K562 (cell line): ENCODE results near the gene TEP1. TPM values are rescaled to one million over a fixed set of nuclear protein-coding genes. Genes with fewer than 3 reads are reported as not detected.

Experiments
- ATAC-seq: fragments of 200-7000 bp; cut with Tn5 transposase; 3 replicates; pipeline ENCODE4 v1.9.1; 2020; ENCODE audit warnings: moderate library complexity
- BruUV-seq: library from RNA; stranded (reverse); fragments of 400-500 nt; replicated peaks from 2 replicates; lab custom pipeline; 2021; lab: Mats Ljungman, UMichigan
- CTCF ChIA-PET: fragments of 300-600 bp; formaldehyde crosslinking; extraction: SDS; loops from one replicate; lab custom pipeline; 2021; ENCODE audit warnings: low intra/inter-chr PET ratio; lab: Yijun Ruan, JAX
- POLR2A ChIA-PET: fragments of 300-600, 350-650 bp; sonication (Branson Sonifier 250); formaldehyde crosslinking; extraction: SDS; loops from one replicate; lab custom pipeline; 2021; ENCODE audit warnings: antibody characterized with exemption, inconsistent platforms; lab: Yijun Ruan, JAX
- DNase-seq, 4 experiments: peaks; one replicate each; pipeline versions ENCODE4 v3.0.0 to v3.0.0-alpha.2; 2011 to 2018; ENCODE audit warnings: low spot score in 3 of 4, mixed read lengths in 3 of 4; ENCODE audit errors: extremely low read depth in 1 of 4
- FAIRE-seq: peaks from 2 replicates; lab custom pipeline; 2011; peaks lifted over from hg19 to GRCh38; lab: Jason Lieb, UNC
- H2AFZ ChIP-seq: 2 replicates; pipeline ENCODE4 v1.6.0; 2011; ENCODE audit warnings: low read depth, low read length, control low read depth, inconsistent platforms
- H3K27ac ChIP-seq: fragments of 200-600 bp; 3 replicates; pipeline ENCODE4 v1.8.0; 2011; ENCODE audit warnings: low read depth, mild to moderate bottlenecking, control low read depth, inconsistent platforms, low read length, moderate library complexity, mixed read lengths; ENCODE audit errors: extremely low read depth
- H3K27me3 ChIP-seq, 2 experiments: fragments of 300-600 bp in 1 of 2; 2 replicates in 1 of 2; 3 replicates in 1 of 2; pipeline versions ENCODE4 v1.6.0 to v1.8.0; 2011; ENCODE audit warnings: inconsistent platforms in 2 of 2, low read length in 2 of 2, mild to moderate bottlenecking in 1 of 2, mixed read lengths in 1 of 2, moderate library complexity in 1 of 2; ENCODE audit not compliant: control insufficient read depth in 2 of 2, insufficient read depth in 2 of 2
- H3K36me3 ChIP-seq: fragments of 300-600 bp; 3 replicates; pipeline ENCODE4 v1.8.0; 2011; ENCODE audit warnings: mild to moderate bottlenecking, low read length, inconsistent platforms; ENCODE audit not compliant: control insufficient read depth, insufficient read depth
- H3K4me1 ChIP-seq, 2 experiments: fragments of 200-600 bp in 1 of 2; replicated peaks in 1 of 2; 2 replicates in 1 of 2; 3 replicates in 1 of 2; pipeline versions ENCODE4 v1.5.1 to v1.8.0; 2011; ENCODE audit warnings: inconsistent platforms in 2 of 2, low read length in 2 of 2, mild to moderate bottlenecking in 1 of 2, mixed read lengths in 1 of 2, moderate library complexity in 1 of 2; ENCODE audit not compliant: control insufficient read depth in 2 of 2, insufficient read depth in 2 of 2
- H3K4me2 ChIP-seq: 2 replicates; pipeline ENCODE4 v1.6.1; 2011; ENCODE audit warnings: low read length, control low read depth, inconsistent platforms, mixed read lengths; ENCODE audit not compliant: insufficient read depth
- H3K4me3 ChIP-seq: fragments of 200-600 bp; sonication (generic), shearing (Covaris generic); 2 replicates; pipeline ENCODE4 v1.5.1; 2016; ENCODE audit warnings: control low read depth, inconsistent platforms
- H3K79me2 ChIP-seq: fragments of 200-600 bp; 3 replicates; pipeline ENCODE4 v1.8.0; 2011; ENCODE audit warnings: low read length, inconsistent platforms; ENCODE audit not compliant: control insufficient read depth, insufficient read depth
- H3K9ac ChIP-seq, 2 experiments: 2 replicates each; pipeline versions ENCODE4 v1.6.0 to v1.6.1; 2011; ENCODE audit warnings: low read depth in 2 of 2, low read length in 2 of 2, control low read depth in 1 of 2, inconsistent platforms in 1 of 2, mild to moderate bottlenecking in 1 of 2, mixed read lengths in 1 of 2; ENCODE audit not compliant: insufficient read depth in 1 of 2
- H3K9me1 ChIP-seq: one replicate; pipeline ENCODE4 v1.6.0; 2011; ENCODE audit warnings: inconsistent platforms, mild to moderate bottlenecking, low read length, moderate library complexity; ENCODE audit not compliant: control insufficient read depth, insufficient read depth
- H3K9me3 ChIP-seq: replicated peaks from 2 replicates; pipeline ENCODE4 v1.5.1; 2011; ENCODE audit warnings: low read depth, low read length, inconsistent platforms; ENCODE audit not compliant: control insufficient read depth, insufficient read depth
- H4K20me1 ChIP-seq: replicated peaks from 2 replicates; pipeline ENCODE4 v1.6.1; 2011; ENCODE audit warnings: low read length, inconsistent platforms, mixed read lengths; ENCODE audit not compliant: control insufficient read depth, insufficient read depth
- BRD9 ChIP-seq: fragments of 450-650 bp; IDR thresholded peaks from 2 replicates; pipeline ENCODE4 v1.6.1; 2018; ENCODE audit warnings: low read depth; ENCODE audit not compliant: partially characterized antibody
- CCAR2 ChIP-seq: fragments of 200-400 bp; formaldehyde crosslinking; IDR thresholded peaks from 2 replicates; pipeline ENCODE4 v1.6.1; 2017; ENCODE audit warnings: mild to moderate bottlenecking, low read depth, low read length
- HOXB6 ChIP-seq: fragments of 250-450 bp; sonication (Bioruptor Pico); IDR thresholded peaks from 2 replicates; pipeline ENCODE4 v1.5.1; 2022; ENCODE audit warnings: mild to moderate bottlenecking, borderline replicate concordance
- KLF1 ChIP-seq: fragments of 450-650 bp; IDR thresholded peaks from 2 replicates; pipeline ENCODE4 v1.6.1; 2016; ENCODE audit warnings: missing genetic modification characterization, missing compliant biosample characterization
- NFIC ChIP-seq: fragments of 450-650 bp; IDR thresholded peaks from 2 replicates; pipeline ENCODE4 v1.6.1; 2017; ENCODE audit warnings: mild to moderate bottlenecking, inconsistent platforms
- POU5F1 ChIP-seq: fragments of 150-350 bp; IDR thresholded peaks from 2 replicates; pipeline ENCODE4 v1.6.1; 2014; ENCODE audit warnings: borderline replicate concordance, low read length, low read depth, mild to moderate bottlenecking; ENCODE audit not compliant: partially characterized antibody
- PTBP1 ChIP-seq: fragments of 200-400 bp; formaldehyde crosslinking; IDR thresholded peaks from 2 replicates; pipeline ENCODE4 v1.6.1; 2017; ENCODE audit warnings: low read depth, low read length
- SP1 ChIP-seq: sonication (generic); formaldehyde crosslinking; IDR thresholded peaks from 2 replicates; pipeline ENCODE4 v1.8.1; 2022; ENCODE audit warnings: mild to moderate bottlenecking, missing genetic modification reagents
- SRSF3 ChIP-seq: fragments of 200-400 bp; formaldehyde crosslinking; IDR thresholded peaks from 2 replicates; pipeline ENCODE4 v1.6.1; 2016; ENCODE audit warnings: mild to moderate bottlenecking, low read length, moderate library complexity; ENCODE audit not compliant: insufficient read depth
- TAF7 ChIP-seq: fragments of 450-650 bp; IDR thresholded peaks from 2 replicates; pipeline ENCODE4 v1.6.1; 2016; ENCODE audit warnings: missing genetic modification characterization, missing compliant biosample characterization
- ZNF24 ChIP-seq: fragments of 450-650 bp; IDR thresholded peaks from 2 replicates; pipeline ENCODE4 v1.6.1; 2016
- ZNF695 ChIP-seq: fragments of 450-650 bp; formaldehyde crosslinking; IDR thresholded peaks from 2 replicates; pipeline ENCODE4 v1.4.0; 2020; ENCODE audit warnings: mild to moderate bottlenecking, moderate library complexity
- WGBS: fragments of 100-300 bp; shearing (Covaris generic); methylation state at CpG from one replicate; pipeline ENCODE4 v1.1.6; 2016; ENCODE audit warnings: low coverage, mixed read lengths; ENCODE audit not compliant: insufficient coverage; ENCODE audit errors: missing lambda C conversion rate; 5-methylcytosine and 5-hydroxymethylcytosine counted together
- in situ Hi-C: fragments of 300-500 bp; cut with MboI; formaldehyde crosslinking; loops from 4 replicates; pipeline ENCODE4 v1.15.0; 2018; ENCODE audit warnings: inconsistent platforms, mixed read lengths
- intact Hi-C: fragments of 100-400 bp; cut with micrococcal nuclease; formaldehyde crosslinking; loops from 2 replicates; pipeline ENCODE4 v1.14.2; 2022
- polyA plus RNA-seq, 8 experiments: library from polyadenylated mRNA; depleted of rRNA in 4 of 8; stranded (reverse) in 5 of 8; unstranded in 3 of 8; fragments of >200 nt; fragmentation: Nextera tagmentation in 2 of 8; fragmentation: Illumina TruSeq in 1 of 8; extraction: Ambion mirVana in 2 of 8; extraction: Trizol in 1 of 8; gene quantifications; 2 replicates each; pipeline versions ENCODE4 v1.2.1 to v1.2.3, GENCODE V29; 2011 to 2014; ENCODE audit warnings: inconsistent platforms in 1 of 8, missing spikeins in 1 of 8
- total RNA-seq, 7 experiments: library from RNA; depleted of rRNA in 6 of 7; stranded (reverse); fragments of >200 nt in 6 of 7; fragmentation: Illumina TruSeq in 2 of 7; extraction: Trizol in 2 of 7; gene quantifications; 2 replicates each; pipeline versions ENCODE4 v1.2.1 to v1.2.3, GENCODE V29; 2011 to 2021; ENCODE audit warnings: low replicate concordance in 1 of 7
- TF ChIP-seq, protein P1 (sequence below): fragments of 250-450 bp; sonication (Bioruptor Pico); IDR thresholded peaks from 2 replicates; pipeline ENCODE4 v1.8.0; 2021; ENCODE audit warnings: mild to moderate bottlenecking, moderate library complexity
- TF ChIP-seq, protein P2 (sequence below): sonication (generic); formaldehyde crosslinking; IDR thresholded peaks from 2 replicates; pipeline ENCODE4 v1.8.0; 2022; ENCODE audit warnings: mild to moderate bottlenecking, missing genetic modification reagents
- TF ChIP-seq, protein P3 (sequence below): IDR thresholded peaks from 2 replicates; pipeline ENCODE4 v1.6.1; 2016; ENCODE audit warnings: missing genetic modification characterization, missing compliant biosample characterization

The TEP1 gene
- total and polyA plus RNA-seq, 9 of the 15 experiments (the other 6 are each of a cell fraction or from before 2014, with no cell fraction given) = 1.0 to 12.2 (median 7.1) TPM

DNA sequence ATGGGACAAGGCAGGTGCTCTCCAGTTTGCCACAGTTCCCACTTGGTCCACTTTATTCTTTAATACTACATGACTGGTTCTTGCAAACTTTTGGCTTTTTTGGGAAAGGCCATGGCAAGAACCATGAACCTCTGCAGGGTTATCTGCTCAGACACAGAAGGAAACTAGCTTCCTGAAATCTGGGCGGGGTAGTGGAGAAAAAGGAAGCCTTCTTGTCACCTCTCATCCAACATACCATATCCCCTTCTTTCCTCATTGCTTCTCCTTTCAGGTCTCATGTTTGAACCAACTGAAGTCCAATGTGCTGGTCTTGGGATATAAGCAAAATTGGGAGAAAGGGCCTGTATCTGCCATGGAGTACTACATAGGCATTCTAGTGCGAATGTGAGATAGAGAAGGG lies 28.2 kb upstream of the TEP1 start:
- WGBS = 63% methylated on average over 2 of the region's 2 CpGs
- Histone ChIP-seq H2AFZ (no peak overlapping the region), H3K4me2 (no peak overlapping the region), H3K9ac (no peak overlapping the region), H3K27ac (no peak overlapping the region), H3K79me2 (no peaks in the 10 kb centered on the region), H3K9me1 (no peaks in the 10 kb centered on the region), H3K9me3 (no peaks in the 10 kb centered on the region), H3K36me3 (peaks cover 11% of the 10 kb centered on the region; the same call in 2 of the 3 replicates), H3K4me1 (peaks cover 0 to 6% of the 10 kb centered on the region in 2 experiments; a peak in 3 of 5 replicates), H3K4me3 (no peak overlapping the region), H3K27me3 (no peaks in the 10 kb centered on the region), H4K20me1 (no peaks in the 10 kb centered on the region)
- no peak for FAIRE-seq
- DNase-seq = no peak
- POLR2A ChIA-PET = interaction anchor here (0.7 to 2.1 kb wide), 4 partner anchors 8 to 19 kb away, joined by 3 to 10 read pairs (median 4); partner anchors contain the start of genes APEX1 and OSGEP
- no TSS peak for BruUV-seq
- in situ Hi-C loops (no loop called here), intact Hi-C loops (no loop called here)
- CTCF ChIA-PET = no interaction called here
- no peak for TF ChIP-seq POU5F1
- no peak for TF ChIP-seq HOXB6 (CRISPR knock-in tag)
- TF ChIP-seq BRD9 = no peak
- TF ChIP-seq CCAR2 = no peak
- TF ChIP-seq, protein P1, sequence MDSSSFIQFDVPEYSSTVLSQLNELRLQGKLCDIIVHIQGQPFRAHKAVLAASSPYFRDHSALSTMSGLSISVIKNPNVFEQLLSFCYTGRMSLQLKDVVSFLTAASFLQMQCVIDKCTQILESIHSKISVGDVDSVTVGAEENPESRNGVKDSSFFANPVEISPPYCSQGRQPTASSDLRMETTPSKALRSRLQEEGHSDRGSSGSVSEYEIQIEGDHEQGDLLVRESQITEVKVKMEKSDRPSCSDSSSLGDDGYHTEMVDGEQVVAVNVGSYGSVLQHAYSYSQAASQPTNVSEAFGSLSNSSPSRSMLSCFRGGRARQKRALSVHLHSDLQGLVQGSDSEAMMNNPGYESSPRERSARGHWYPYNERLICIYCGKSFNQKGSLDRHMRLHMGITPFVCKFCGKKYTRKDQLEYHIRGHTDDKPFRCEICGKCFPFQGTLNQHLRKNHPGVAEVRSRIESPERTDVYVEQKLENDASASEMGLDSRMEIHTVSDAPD (CRISPR knock-in tag) = no peak
- TF ChIP-seq ZNF695 = no peak
- TF ChIP-seq, protein P2, sequence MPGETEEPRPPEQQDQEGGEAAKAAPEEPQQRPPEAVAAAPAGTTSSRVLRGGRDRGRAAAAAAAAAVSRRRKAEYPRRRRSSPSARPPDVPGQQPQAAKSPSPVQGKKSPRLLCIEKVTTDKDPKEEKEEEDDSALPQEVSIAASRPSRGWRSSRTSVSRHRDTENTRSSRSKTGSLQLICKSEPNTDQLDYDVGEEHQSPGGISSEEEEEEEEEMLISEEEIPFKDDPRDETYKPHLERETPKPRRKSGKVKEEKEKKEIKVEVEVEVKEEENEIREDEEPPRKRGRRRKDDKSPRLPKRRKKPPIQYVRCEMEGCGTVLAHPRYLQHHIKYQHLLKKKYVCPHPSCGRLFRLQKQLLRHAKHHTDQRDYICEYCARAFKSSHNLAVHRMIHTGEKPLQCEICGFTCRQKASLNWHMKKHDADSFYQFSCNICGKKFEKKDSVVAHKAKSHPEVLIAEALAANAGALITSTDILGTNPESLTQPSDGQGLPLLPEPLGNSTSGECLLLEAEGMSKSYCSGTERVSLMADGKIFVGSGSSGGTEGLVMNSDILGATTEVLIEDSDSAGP (CRISPR knock-in tag) = no peak
- no peak for TF ChIP-seq NFIC
- no peak for TF ChIP-seq ZNF24
- TF ChIP-seq PTBP1 = no peak
- TF ChIP-seq, protein P3, sequence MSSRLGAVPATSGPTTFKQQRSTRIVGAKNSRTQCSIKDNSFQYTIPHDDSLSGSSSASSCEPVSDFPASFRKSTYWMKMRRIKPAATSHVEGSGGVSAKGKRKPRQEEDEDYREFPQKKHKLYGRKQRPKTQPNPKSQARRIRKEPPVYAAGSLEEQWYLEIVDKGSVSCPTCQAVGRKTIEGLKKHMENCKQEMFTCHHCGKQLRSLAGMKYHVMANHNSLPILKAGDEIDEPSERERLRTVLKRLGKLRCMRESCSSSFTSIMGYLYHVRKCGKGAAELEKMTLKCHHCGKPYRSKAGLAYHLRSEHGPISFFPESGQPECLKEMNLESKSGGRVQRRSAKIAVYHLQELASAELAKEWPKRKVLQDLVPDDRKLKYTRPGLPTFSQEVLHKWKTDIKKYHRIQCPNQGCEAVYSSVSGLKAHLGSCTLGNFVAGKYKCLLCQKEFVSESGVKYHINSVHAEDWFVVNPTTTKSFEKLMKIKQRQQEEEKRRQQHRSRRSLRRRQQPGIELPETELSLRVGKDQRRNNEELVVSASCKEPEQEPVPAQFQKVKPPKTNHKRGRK (tag) = no peak
- TF ChIP-seq TAF7 (tag) = no peak
- no peak for TF ChIP-seq SRSF3
- TF ChIP-seq KLF1 (tag) = no peak
- no peak for TF ChIP-seq SP1 (CRISPR knock-in tag)
- ATAC-seq = no peak
